GM12878 (cell line): ENCODE data around the gene PFKM. TPM values are rescaled to one million over a fixed set of nuclear protein-coding genes. Genes with fewer than 3 reads are reported as not detected.

Experiments
- ATAC-seq: fragments of 200-7000 bp; cut with Tn5 transposase; 3 replicates; pipeline ENCODE4 v1.9.1; 2020; ENCODE audit warnings: mild to moderate bottlenecking, moderate library complexity
- BruUV-seq: library from RNA; stranded (reverse); fragments of 400-500 nt; replicated peaks from 2 replicates; lab custom pipeline; 2021; lab: Mats Ljungman, UMichigan
- CTCF ChIA-PET: fragments of 300-600 bp; sonication (Branson Sonifier 250); formaldehyde crosslinking; extraction: SDS; loops from one replicate; lab custom pipeline; 2021; ENCODE audit warnings: inconsistent platforms; lab: Yijun Ruan, JAX
- POLR2A ChIA-PET: fragments of 350-600 bp; formaldehyde crosslinking; extraction: SDS; loops from one replicate; lab custom pipeline; 2021; ENCODE audit warnings: inconsistent platforms; lab: Charles Lee
- RAD21 ChIA-PET: fragments of 300-600 bp; sonication (Branson Sonifier 250); formaldehyde crosslinking; loops from one replicate; lab custom pipeline; 2023; ENCODE audit warnings: antibody characterized with exemption; ENCODE audit not compliant: unreplicated experiment; lab: Charles Lee
- SMC1A ChIA-PET: fragments of 300-600 bp; sonication (Branson Sonifier 250); formaldehyde crosslinking; loops from one replicate; lab custom pipeline; 2023; ENCODE audit not compliant: unreplicated experiment, uncharacterized antibody; lab: Charles Lee
- DNase-seq: peaks from one replicate; pipeline ENCODE4 v3.0.0-alpha.2; 2011; ENCODE audit warnings: low read depth, low spot score
- FAIRE-seq: peaks from 3 replicates; lab custom pipeline; 2011; peaks lifted over from hg19 to GRCh38; lab: Jason Lieb, UNC
- H2AFZ ChIP-seq: 2 replicates; pipeline ENCODE4 v1.6.0; 2011; ENCODE audit warnings: low read depth, low read length, control low read depth; ENCODE audit not compliant: control insufficient read depth
- H3K27ac ChIP-seq: 2 replicates; pipeline ENCODE4 v1.5.1; 2011; ENCODE audit warnings: control low read depth; ENCODE audit not compliant: control insufficient read depth, insufficient read depth
- H3K27me3 ChIP-seq, 2 experiments: replicated peaks in 1 of 2; 2 replicates each; pipeline versions ENCODE4 v1.6.0 to v1.6.1; 2011; ENCODE audit warnings: low read length in 1 of 2; ENCODE audit not compliant: control insufficient read depth in 2 of 2, insufficient read depth in 2 of 2
- H3K36me3 ChIP-seq, 2 experiments: 2 replicates each; pipeline ENCODE4 v1.5.1; 2011; ENCODE audit warnings: low read length in 1 of 2; ENCODE audit not compliant: control insufficient read depth in 2 of 2, insufficient read depth in 2 of 2
- H3K4me1 ChIP-seq: 2 replicates; pipeline ENCODE4 v1.6.1; 2011; ENCODE audit warnings: mild to moderate bottlenecking, low read length, moderate library complexity, mixed read lengths; ENCODE audit not compliant: control insufficient read depth, insufficient read depth
- H3K4me2 ChIP-seq: 2 replicates; pipeline ENCODE4 v1.6.0; 2011; ENCODE audit warnings: control low read depth; ENCODE audit not compliant: control insufficient read depth, insufficient read depth
- H3K4me3 ChIP-seq: fragments of 200-600 bp; sonication (generic); 2 replicates; pipeline ENCODE4 v1.5.1; 2016
- H3K79me2 ChIP-seq: 2 replicates; pipeline ENCODE4 v1.6.0; 2011; ENCODE audit warnings: low read length; ENCODE audit not compliant: control insufficient read depth, insufficient read depth
- H3K9ac ChIP-seq: 2 replicates; pipeline ENCODE4 v1.8.0; 2011; ENCODE audit warnings: low read length, control low read depth, mixed read lengths; ENCODE audit not compliant: control insufficient read depth, insufficient read depth
- H3K9me3 ChIP-seq: replicated peaks from 3 replicates; pipeline ENCODE4 v1.5.1; 2011; ENCODE audit warnings: mild to moderate bottlenecking, low read length; ENCODE audit not compliant: control insufficient read depth, insufficient read depth
- H4K20me1 ChIP-seq: 2 replicates; pipeline ENCODE4 v1.6.0; 2011; ENCODE audit not compliant: control insufficient read depth, insufficient read depth
- WGBS: methylation state at CpG from one replicate; pipeline ENCODE4 v1.1.6; 2016; ENCODE audit warnings: low lambda C conversion rate; ENCODE audit not compliant: insufficient replicate concordance, insufficient coverage; ENCODE audit errors: missing lambda C conversion rate; 5-methylcytosine and 5-hydroxymethylcytosine counted together
- in situ Hi-C: fragments of 300-500 bp; cut with MboI; formaldehyde crosslinking; loops from 9 replicates; pipeline ENCODE4 v1.14.3; 2018; ENCODE audit warnings: mixed read lengths
- intact Hi-C: fragments of 100-400 bp; cut with micrococcal nuclease; formaldehyde crosslinking; loops from one replicate; pipeline ENCODE4 v1.14.2; 2022; ENCODE audit not compliant: unreplicated experiment
- polyA plus RNA-seq, 11 experiments: library from polyadenylated mRNA; depleted of rRNA in 4 of 11; unstranded in 6 of 11; stranded (reverse) in 5 of 11; fragments of >200 nt; fragmentation: Nextera tagmentation in 4 of 11; fragmentation: Illumina TruSeq in 1 of 11; extraction: Ambion mirVana in 4 of 11; extraction: Trizol in 1 of 11; gene quantifications; 1 replicate in 1 of 11; 2 replicates in 10 of 11; pipeline versions ENCODE4 v1.2.1 to v1.2.3, GENCODE V29; 2011 to 2016; ENCODE audit warnings: inconsistent platforms in 2 of 11, missing spikeins in 2 of 11, low read depth in 1 of 11
- total RNA-seq, 4 experiments: library from RNA; depleted of rRNA in 3 of 4; stranded (reverse); fragments of >200 nt in 3 of 4; fragmentation: Illumina TruSeq in 1 of 4; extraction: Trizol in 1 of 4; gene quantifications; 2 replicates each; pipeline versions ENCODE4 v1.2.1 to v1.2.3, GENCODE V29; 2013 to 2021
- TF ChIP-seq, protein P1 (sequence below): fragments of 450-650 bp; IDR thresholded peaks from 2 replicates; pipeline ENCODE4 v1.6.1; 2016; ENCODE audit warnings: mild to moderate bottlenecking, moderate library complexity, borderline replicate concordance

The PFKM gene
- total and polyA plus RNA-seq, 10 of the 15 experiments (the other 5 are each of a cell fraction or from before 2014, with no cell fraction given): 27.6 to 80.0 (median 55.8) TPM

DNA sequence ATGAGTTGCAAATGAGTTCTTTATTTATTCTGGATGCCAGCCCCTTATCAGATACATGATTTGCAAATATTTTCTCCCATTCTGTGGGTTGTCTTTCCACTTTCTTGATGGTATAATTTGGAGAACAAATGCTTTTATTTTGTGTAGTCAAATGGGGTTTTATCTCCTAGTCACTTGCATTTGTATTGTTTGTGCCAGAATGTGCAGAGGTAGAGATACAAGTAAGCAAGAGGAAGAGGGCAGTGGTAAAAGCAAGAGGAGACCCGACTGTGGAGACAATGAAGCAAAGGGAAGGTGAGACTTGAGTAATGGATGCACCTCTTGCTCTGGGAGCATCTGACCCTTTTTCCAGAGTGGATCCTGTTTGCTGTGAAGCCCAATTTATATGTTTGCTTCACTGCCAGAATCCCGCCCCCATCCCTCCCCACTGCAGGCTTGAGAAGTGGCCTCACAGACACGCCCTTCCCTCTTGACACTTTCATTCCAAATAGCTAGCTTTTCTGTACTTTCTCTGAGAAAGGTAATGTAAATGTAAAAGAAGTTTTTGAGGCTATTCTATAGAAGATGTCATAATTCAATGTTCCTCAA, 786 bp upstream of the PFKM start:
- no peak overlapping the region for H3K4me3 ChIP-seq

More for the DNA sequence above, 786 bp upstream of the PFKM start:
- Histone ChIP-seq H3K4me2 (peak overlapping the region; percentile 88), H3K4me1 (peaks cover 6% of the 10 kb centered on the region), H3K36me3 (peaks cover 0 to 4% of the 10 kb centered on the region in 2 experiments; a peak in 1 of 4 replicates), H3K79me2 (peaks cover 23% of the 10 kb centered on the region), H3K9me3 (no peaks in the 10 kb centered on the region), H4K20me1 (no peaks in the 10 kb centered on the region), H2AFZ (peak overlapping the region; percentile 94), H3K27ac (no peak overlapping the region), H3K9ac (no peak overlapping the region; the same call in none of the 2 replicates), H3K27me3 (no peaks in the 10 kb centered on the region)
- in situ Hi-C loops (no loop called here), intact Hi-C loops (no loop called here)
- POLR2A ChIA-PET: interaction anchor here (0.6 to 2.2 kb wide), 6 partner anchors 11 to 226 kb away, joined by 3 to 17 read pairs (median 4); partner anchors contain the start of genes ASB8 and SENP1
- 50% methylated on average over 3 of the region's 3 CpGs for WGBS
- RAD21 ChIA-PET: interaction anchor here (0.6 to 1.9 kb wide), 6 partner anchors 10 to 82 kb away, joined by 3 to 8 read pairs (median 4); partner anchors contain the start of genes ASB8 and SENP1
- SMC1A ChIA-PET: interaction anchor here (1.0 to 3.4 kb wide), 7 partner anchors 10 to 64 kb away, joined by 3 to 27 read pairs (median 4); partner anchors contain the start of gene SENP1
- ATAC-seq: no peak
- TF ChIP-seq, protein P1, sequence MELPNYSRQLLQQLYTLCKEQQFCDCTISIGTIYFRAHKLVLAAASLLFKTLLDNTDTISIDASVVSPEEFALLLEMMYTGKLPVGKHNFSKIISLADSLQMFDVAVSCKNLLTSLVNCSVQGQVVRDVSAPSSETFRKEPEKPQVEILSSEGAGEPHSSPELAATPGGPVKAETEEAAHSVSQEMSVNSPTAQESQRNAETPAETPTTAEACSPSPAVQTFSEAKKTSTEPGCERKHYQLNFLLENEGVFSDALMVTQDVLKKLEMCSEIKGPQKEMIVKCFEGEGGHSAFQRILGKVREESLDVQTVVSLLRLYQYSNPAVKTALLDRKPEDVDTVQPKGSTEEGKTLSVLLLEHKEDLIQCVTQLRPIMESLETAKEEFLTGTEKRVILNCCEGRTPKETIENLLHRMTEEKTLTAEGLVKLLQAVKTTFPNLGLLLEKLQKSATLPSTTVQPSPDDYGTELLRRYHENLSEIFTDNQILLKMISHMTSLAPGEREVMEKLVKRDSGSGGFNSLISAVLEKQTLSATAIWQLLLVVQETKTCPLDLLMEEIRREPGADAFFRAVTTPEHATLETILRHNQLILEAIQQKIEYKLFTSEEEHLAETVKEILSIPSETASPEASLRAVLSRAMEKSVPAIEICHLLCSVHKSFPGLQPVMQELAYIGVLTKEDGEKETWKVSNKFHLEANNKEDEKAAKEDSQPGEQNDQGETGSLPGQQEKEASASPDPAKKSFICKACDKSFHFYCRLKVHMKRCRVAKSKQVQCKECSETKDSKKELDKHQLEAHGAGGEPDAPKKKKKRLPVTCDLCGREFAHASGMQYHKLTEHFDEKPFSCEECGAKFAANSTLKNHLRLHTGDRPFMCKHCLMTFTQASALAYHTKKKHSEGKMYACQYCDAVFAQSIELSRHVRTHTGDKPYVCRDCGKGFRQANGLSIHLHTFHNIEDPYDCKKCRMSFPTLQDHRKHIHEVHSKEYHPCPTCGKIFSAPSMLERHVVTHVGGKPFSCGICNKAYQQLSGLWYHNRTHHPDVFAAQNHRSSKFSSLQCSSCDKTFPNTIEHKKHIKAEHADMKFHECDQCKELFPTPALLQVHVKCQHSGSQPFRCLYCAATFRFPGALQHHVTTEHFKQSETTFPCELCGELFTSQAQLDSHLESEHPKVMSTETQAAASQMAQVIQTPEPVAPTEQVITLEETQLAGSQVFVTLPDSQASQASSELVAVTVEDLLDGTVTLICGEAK: no peak
- CTCF ChIA-PET: interaction anchor here (0.6 to 3.5 kb wide), 4 partner anchors 10 to 42 kb away, joined by 3 to 19 read pairs (median 3); partner anchors contain the start of gene SENP1
- FAIRE-seq: no peak
- DNase-seq: no peak
- BruUV-seq: no TSS peak
